ENCODE results near the gene MOSPD3. TPM values are rescaled to one million over a fixed set of nuclear protein-coding genes. Genes with fewer than 3 reads are reported as not detected.

MOSPD3 gene
- 15.1 and 15.3 TPM in 2 replicates for total RNA-seq (2014; rRNA removed; shearing (Covaris generic))
- 18.6 and 23.5 TPM in 2 replicates for polyA plus RNA-seq (2016; fragmentation: Nextera tagmentation; extraction: Ambion mirVana)
- long read RNA-seq, transcript MOSPD3-203 (5 exons, 1,191 nt): major isoform, 10 of 14 reads
- long read RNA-seq, partial matches to known transcripts: 0 of 14 reads
- long read RNA-seq, other reads (novel, unspliced or antisense): 2 of 14 reads

- ATAC-seq (peak; percentile 90), DNase-seq (ENCODE audit: low spot score) (peak; percentile 100)
- Mint-ChIP-seq H3K27me3 (ENCODE audit: insufficient read depth, low read depth, poor library complexity) (peaks cover 21% of the 10 kb centered on the region), H3K9me3 (no peaks in the 10 kb centered on the region), H3K36me3 (ENCODE audit: low read depth) (peaks cover 14% of the 10 kb centered on the region), H3K4me1 (no peaks in the 10 kb centered on the region; the same call in 1 of the 3 replicates), H3K27ac (peak within 1 kb of the TSS; percentile 100), H3K4me3 (peak within 1 kb of the TSS; percentile 97)
- H3K4me2 ChIP-seq: peak within 1 kb of the TSS; percentile 100
- H3K27ac ChIP-seq (ENCODE audit: low read depth): peak within 1 kb of the TSS; percentile 76
- H3K9me2 ChIP-seq (ENCODE audit: insufficient read depth): no peaks in the 10 kb centered on the region
- peak within 1 kb of the TSS; percentile 56; the same call in 1 of the 2 replicates for H2AFZ ChIP-seq
- peak within 1 kb of the TSS; percentile 52 for H3K4me3 ChIP-seq
- H3K27me3 ChIP-seq (ENCODE audit: insufficient read depth): no peaks in the 10 kb centered on the region
- H3K36me3 ChIP-seq (ENCODE audit: insufficient read depth): peaks cover 3% of the 10 kb centered on the region; the same call in 1 of the 2 replicates
- H3K79me2 ChIP-seq (replicated peaks; ENCODE audit: insufficient read depth): no peaks in the 10 kb centered on the region
- TF ChIP-seq POLR2AphosphoS5 (IDR thresholded peaks at IDR 0.05; ENCODE audit: low read depth) (peak; percentile 50; the same call in 1 of the 2 replicates), CTCF (conservative IDR thresholded peaks at IDR 0.05; ENCODE audit: low read depth in 2 of 2) (no peak), CREB1 (CRISPR knock-in tag; IDR thresholded peaks at IDR 0.05; ENCODE audit: low read depth) (peak; percentile 91)
- H3F3A ChIP-seq (replicated peaks; ENCODE audit: low read depth): peaks cover 5% of the 10 kb centered on the region; the same call in 1 of the 2 replicates
- no peaks in the 10 kb centered on the region for H4K20me1 ChIP-seq (replicated peaks; ENCODE audit: insufficient read depth)
- H3K4me1 ChIP-seq (ENCODE audit: insufficient read depth): peaks cover 3% of the 10 kb centered on the region; the same call in 1 of the 2 replicates
These were observed at the start of gene MOSPD3 for GRCh38 chr7:100611983-100612729. MOSPD3 (plus strand) TSS chr7:100612540; CDS start chr7:100612792, 252 bp downstream.

- Mint-ChIP-seq H3K36me3 (ENCODE audit: low read depth) (peaks cover 4% of the 10 kb centered on the region; the same call in 2 of the 3 replicates), H3K4me3 (no peak overlapping the region; the same call in 2 of the 3 replicates), H3K27me3 (ENCODE audit: insufficient read depth, low read depth, poor library complexity) (peaks cover 14% of the 10 kb centered on the region), H3K9me3 (no peaks in the 10 kb centered on the region), H3K27ac (no peak overlapping the region), H3K4me1 (peaks cover 19% of the 10 kb centered on the region)
- Histone ChIP-seq H3K9me2 (ENCODE audit: insufficient read depth) (no peaks in the 10 kb centered on the region), H3K36me3 (ENCODE audit: insufficient read depth) (no peaks in the 10 kb centered on the region), H3F3A (replicated peaks; ENCODE audit: low read depth) (0 out of 2 replicates have a peak, but pooled peaks cover 4% of the 10 kb centered on the region), H3K4me1 (ENCODE audit: insufficient read depth) (peaks cover 7% of the 10 kb centered on the region; the same call in 1 of the 2 replicates), H3K27ac (ENCODE audit: low read depth) (no peak overlapping the region), H3K79me2 (replicated peaks; ENCODE audit: insufficient read depth) (no peaks in the 10 kb centered on the region), H3K4me2 (no peak overlapping the region), H4K20me1 (replicated peaks; ENCODE audit: insufficient read depth) (0 out of 2 replicates have a peak, but pooled peaks cover 2% of the 10 kb centered on the region), H3K4me3 (no peak overlapping the region), H3K27me3 (ENCODE audit: insufficient read depth) (no peaks in the 10 kb centered on the region), H2AFZ (no peak overlapping the region)
- ATAC-seq (no peak), DNase-seq (ENCODE audit: low spot score) (no peak)
- TF ChIP-seq EZH2 (IDR thresholded peaks at IDR 0.05; ENCODE audit: low read depth, unreplicated experiment): no peak
- no peak for TF ChIP-seq CREB1 (CRISPR knock-in tag; IDR thresholded peaks at IDR 0.05; ENCODE audit: low read depth)
- no peak for TF ChIP-seq STAT1 (IDR thresholded peaks at IDR 0.05; ENCODE audit: unreplicated experiment)
- TF ChIP-seq POLR2AphosphoS5 (IDR thresholded peaks at IDR 0.05; ENCODE audit: low read depth): no peak
- no peak for TF ChIP-seq CTCF (conservative IDR thresholded peaks at IDR 0.05; ENCODE audit: low read depth in 2 of 2)
- no peak for TF ChIP-seq ZNF462 (CRISPR knock-in tag; IDR thresholded peaks at IDR 0.05)
- no peak for TF ChIP-seq ZNF331 (CRISPR knock-in tag; IDR thresholded peaks at IDR 0.05; ENCODE audit: low read depth)
These were observed 49.2 kb upstream of the MOSPD3 start for GRCh38 chr7:100563100-100563564.

All from GM23338 (cell line).